ENCODE measurements around the gene CDC42EP4.

DNA sequence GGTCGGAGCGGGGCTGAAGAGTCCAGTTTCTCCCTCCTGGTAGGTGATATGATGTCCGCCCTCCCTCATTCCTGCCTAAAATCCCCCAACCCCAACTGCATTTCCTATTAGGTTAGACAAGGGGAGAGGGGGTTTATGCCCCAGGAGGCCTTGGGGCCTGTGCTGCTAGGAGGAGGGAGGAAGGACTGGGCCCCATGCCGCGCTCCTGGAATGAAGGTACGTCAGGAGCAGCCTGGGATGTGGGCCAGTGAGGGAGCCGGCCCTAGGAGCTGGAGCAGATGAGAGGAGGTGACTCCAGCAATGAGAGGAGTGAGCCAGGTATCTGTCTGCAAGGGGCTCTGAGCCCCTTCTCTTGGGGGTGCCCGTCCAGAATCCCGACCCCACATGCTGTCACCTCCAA, 46.9 kb upstream of the CDC42EP4 start:
- TF ChIP-seq, protein P1, sequence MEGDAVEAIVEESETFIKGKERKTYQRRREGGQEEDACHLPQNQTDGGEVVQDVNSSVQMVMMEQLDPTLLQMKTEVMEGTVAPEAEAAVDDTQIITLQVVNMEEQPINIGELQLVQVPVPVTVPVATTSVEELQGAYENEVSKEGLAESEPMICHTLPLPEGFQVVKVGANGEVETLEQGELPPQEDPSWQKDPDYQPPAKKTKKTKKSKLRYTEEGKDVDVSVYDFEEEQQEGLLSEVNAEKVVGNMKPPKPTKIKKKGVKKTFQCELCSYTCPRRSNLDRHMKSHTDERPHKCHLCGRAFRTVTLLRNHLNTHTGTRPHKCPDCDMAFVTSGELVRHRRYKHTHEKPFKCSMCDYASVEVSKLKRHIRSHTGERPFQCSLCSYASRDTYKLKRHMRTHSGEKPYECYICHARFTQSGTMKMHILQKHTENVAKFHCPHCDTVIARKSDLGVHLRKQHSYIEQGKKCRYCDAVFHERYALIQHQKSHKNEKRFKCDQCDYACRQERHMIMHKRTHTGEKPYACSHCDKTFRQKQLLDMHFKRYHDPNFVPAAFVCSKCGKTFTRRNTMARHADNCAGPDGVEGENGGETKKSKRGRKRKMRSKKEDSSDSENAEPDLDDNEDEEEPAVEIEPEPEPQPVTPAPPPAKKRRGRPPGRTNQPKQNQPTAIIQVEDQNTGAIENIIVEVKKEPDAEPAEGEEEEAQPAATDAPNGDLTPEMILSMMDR (IDR thresholded peaks at IDR 0.05; ENCODE audit: low read depth, low read length): no peak
- no peak for TF ChIP-seq EZH2phosphoT487 (IDR thresholded peaks at IDR 0.05; ENCODE audit: low read depth)
